Panc1 (cell line): ENCODE results near the gene NCOA5. TPM values are rescaled to one million over a fixed set of nuclear protein-coding genes. Genes with fewer than 3 reads are reported as not detected.

Experiments used
- ATAC-seq: fragments of 200-7000 bp; cut with Tn5 transposase; 2 replicates; pipeline ENCODE4 v1.9.1; 2020; ENCODE audit warnings: mild to moderate bottlenecking, moderate library complexity
- BruUV-seq: library from RNA; stranded (reverse); fragments of 400-500 nt; replicated peaks from 2 replicates; lab custom pipeline; 2021; lab: Mats Ljungman, UMichigan
- CTCF ChIA-PET: fragments of 300-600 bp; sonication (Branson Sonifier 250); formaldehyde crosslinking; loops from one replicate; lab custom pipeline; 2022; ENCODE audit warnings: antibody characterized with exemption; lab: Charles Lee
- POLR2A ChIA-PET: fragments of 300-600 bp; sonication (Branson Sonifier 250); formaldehyde crosslinking; loops from one replicate; lab custom pipeline; 2022; ENCODE audit warnings: antibody characterized with exemption; lab: Charles Lee
- DNase-seq: peaks from one replicate; pipeline ENCODE4 v3.0.0-alpha.2; 2010; ENCODE audit warnings: low read depth, low spot score
- H3K27ac ChIP-seq: 2 replicates; pipeline ENCODE4 v1.5.1; 2011; ENCODE audit warnings: mild to moderate bottlenecking, low read length, inconsistent platforms
- H3K27me3 ChIP-seq: fragments of 200-500 bp; sonication (Bioruptor generic); 2 replicates; pipeline ENCODE4 v1.6.0; 2014; ENCODE audit warnings: low read length, inconsistent platforms; ENCODE audit not compliant: control insufficient read depth, insufficient read depth
- H3K36me3 ChIP-seq: fragments of 200-500 bp; sonication (Bioruptor generic); 2 replicates; pipeline ENCODE4 v1.5.1; 2014; ENCODE audit warnings: inconsistent platforms, mild to moderate bottlenecking, low read length, moderate library complexity; ENCODE audit not compliant: control insufficient read depth, insufficient read depth
- H3K4me1 ChIP-seq: 2 replicates; pipeline ENCODE4 v1.5.1; 2011; ENCODE audit warnings: inconsistent platforms, mild to moderate bottlenecking, low read length, moderate library complexity; ENCODE audit not compliant: control insufficient read depth, insufficient read depth
- H3K4me3 ChIP-seq, 2 experiments: 2 replicates each; pipeline ENCODE4 v1.5.1; 2011 to 2012; ENCODE audit warnings: low read depth in 2 of 2, low read length in 2 of 2, mild to moderate bottlenecking in 2 of 2, inconsistent platforms in 1 of 2, moderate library complexity in 1 of 2
- H3K9me3 ChIP-seq: fragments of 200-500 bp; sonication (Bioruptor generic); 2 replicates; pipeline ENCODE4 v1.5.1; 2014; ENCODE audit warnings: low read depth, mild to moderate bottlenecking, inconsistent platforms, low read length, moderate library complexity; ENCODE audit not compliant: control insufficient read depth, insufficient read depth
- POLR2AphosphoS5 ChIP-seq: IDR thresholded peaks from 2 replicates; pipeline ENCODE4 v1.6.1; 2012; ENCODE audit warnings: mild to moderate bottlenecking, low read depth, low read length, moderate library complexity
- SIN3A ChIP-seq: IDR thresholded peaks from 2 replicates; pipeline ENCODE4 v1.6.1; 2012; ENCODE audit warnings: low read depth, mild to moderate bottlenecking, low read length, moderate library complexity, borderline replicate concordance; ENCODE audit not compliant: insufficient read depth
- TCF7L2 ChIP-seq: IDR thresholded peaks from 2 replicates; pipeline ENCODE4 v1.6.1; 2011; ENCODE audit warnings: mild to moderate bottlenecking, low read depth, low read length, inconsistent platforms
- in situ Hi-C: cut with HindIII; loops from 2 replicates; pipeline ENCODE4 v1.10.0; 2016; ENCODE audit warnings: low sequenced_read_pairs, low pct_unique_long_range_greater_than_20kb
- intact Hi-C: fragments of 100-400 bp; cut with micrococcal nuclease; formaldehyde crosslinking; loops from one replicate; pipeline ENCODE4 v1.10.0; 2022; ENCODE audit not compliant: unreplicated experiment
- total RNA-seq: library from RNA; stranded (reverse); gene quantifications from one replicate; pipeline ENCODE4 v1.2.1, GENCODE V29; 2021; ENCODE audit not compliant: unreplicated experiment
- TF ChIP-seq, protein P1 (sequence below), 2 experiments: IDR thresholded peaks; 2 replicates each; pipeline ENCODE4 v1.6.1; 2011 to 2012; ENCODE audit warnings: low read depth in 2 of 2, control low read depth in 1 of 2, low read length in 1 of 2, mild to moderate bottlenecking in 1 of 2, moderate library complexity in 1 of 2; ENCODE audit not compliant: insufficient read depth in 1 of 2
- TF ChIP-seq, protein P2 (sequence below): fragments of 450-650 bp; IDR thresholded peaks from 2 replicates; pipeline ENCODE4 v1.5.1; 2017; ENCODE audit warnings: mild to moderate bottlenecking

NCOA5 gene
- total RNA-seq, 1 experiment from 2014 or later, result 30.6 TPM

GRCh38 chr20:46028772-46029371, 60.9 kb downstream of the NCOA5 start, which contains the start of gene SLC12A5:
Gene SLC12A5 (plus strand): TSS chr20:46029215. CDS start chr20:46029345, 130 bp downstream.
- Histone ChIP-seq H3K36me3 (no peaks in the 10 kb centered on the region), H3K27me3 (peaks cover 22% of the 10 kb centered on the region), H3K27ac (no peak within 1 kb of the TSS), H3K9me3 (no peaks in the 10 kb centered on the region), H3K4me1 (no peaks in the 10 kb centered on the region; the same call in 1 of the 2 replicates), H3K4me3 (no peak within 1 kb of the TSS)
- no TSS peak for BruUV-seq
- DNase-seq (no peak), ATAC-seq (no peak)
- ChIA-PET CTCF (no interaction called here), POLR2A (no interaction called here)
- in situ Hi-C loops (no loop called here), intact Hi-C loops (no loop called here)
- TF ChIP-seq TCF7L2 (no peak), POLR2AphosphoS5 (no peak), SIN3A (no peak)
- TF ChIP-seq, protein P1, sequence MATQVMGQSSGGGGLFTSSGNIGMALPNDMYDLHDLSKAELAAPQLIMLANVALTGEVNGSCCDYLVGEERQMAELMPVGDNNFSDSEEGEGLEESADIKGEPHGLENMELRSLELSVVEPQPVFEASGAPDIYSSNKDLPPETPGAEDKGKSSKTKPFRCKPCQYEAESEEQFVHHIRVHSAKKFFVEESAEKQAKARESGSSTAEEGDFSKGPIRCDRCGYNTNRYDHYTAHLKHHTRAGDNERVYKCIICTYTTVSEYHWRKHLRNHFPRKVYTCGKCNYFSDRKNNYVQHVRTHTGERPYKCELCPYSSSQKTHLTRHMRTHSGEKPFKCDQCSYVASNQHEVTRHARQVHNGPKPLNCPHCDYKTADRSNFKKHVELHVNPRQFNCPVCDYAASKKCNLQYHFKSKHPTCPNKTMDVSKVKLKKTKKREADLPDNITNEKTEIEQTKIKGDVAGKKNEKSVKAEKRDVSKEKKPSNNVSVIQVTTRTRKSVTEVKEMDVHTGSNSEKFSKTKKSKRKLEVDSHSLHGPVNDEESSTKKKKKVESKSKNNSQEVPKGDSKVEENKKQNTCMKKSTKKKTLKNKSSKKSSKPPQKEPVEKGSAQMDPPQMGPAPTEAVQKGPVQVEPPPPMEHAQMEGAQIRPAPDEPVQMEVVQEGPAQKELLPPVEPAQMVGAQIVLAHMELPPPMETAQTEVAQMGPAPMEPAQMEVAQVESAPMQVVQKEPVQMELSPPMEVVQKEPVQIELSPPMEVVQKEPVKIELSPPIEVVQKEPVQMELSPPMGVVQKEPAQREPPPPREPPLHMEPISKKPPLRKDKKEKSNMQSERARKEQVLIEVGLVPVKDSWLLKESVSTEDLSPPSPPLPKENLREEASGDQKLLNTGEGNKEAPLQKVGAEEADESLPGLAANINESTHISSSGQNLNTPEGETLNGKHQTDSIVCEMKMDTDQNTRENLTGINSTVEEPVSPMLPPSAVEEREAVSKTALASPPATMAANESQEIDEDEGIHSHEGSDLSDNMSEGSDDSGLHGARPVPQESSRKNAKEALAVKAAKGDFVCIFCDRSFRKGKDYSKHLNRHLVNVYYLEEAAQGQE (IDR thresholded peaks at IDR 0.05; ENCODE audit: insufficient read depth in 1 of 2, low read depth in 2 of 2, low read length in 1 of 2), result no peak
- TF ChIP-seq, protein P2, sequence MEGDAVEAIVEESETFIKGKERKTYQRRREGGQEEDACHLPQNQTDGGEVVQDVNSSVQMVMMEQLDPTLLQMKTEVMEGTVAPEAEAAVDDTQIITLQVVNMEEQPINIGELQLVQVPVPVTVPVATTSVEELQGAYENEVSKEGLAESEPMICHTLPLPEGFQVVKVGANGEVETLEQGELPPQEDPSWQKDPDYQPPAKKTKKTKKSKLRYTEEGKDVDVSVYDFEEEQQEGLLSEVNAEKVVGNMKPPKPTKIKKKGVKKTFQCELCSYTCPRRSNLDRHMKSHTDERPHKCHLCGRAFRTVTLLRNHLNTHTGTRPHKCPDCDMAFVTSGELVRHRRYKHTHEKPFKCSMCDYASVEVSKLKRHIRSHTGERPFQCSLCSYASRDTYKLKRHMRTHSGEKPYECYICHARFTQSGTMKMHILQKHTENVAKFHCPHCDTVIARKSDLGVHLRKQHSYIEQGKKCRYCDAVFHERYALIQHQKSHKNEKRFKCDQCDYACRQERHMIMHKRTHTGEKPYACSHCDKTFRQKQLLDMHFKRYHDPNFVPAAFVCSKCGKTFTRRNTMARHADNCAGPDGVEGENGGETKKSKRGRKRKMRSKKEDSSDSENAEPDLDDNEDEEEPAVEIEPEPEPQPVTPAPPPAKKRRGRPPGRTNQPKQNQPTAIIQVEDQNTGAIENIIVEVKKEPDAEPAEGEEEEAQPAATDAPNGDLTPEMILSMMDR, result no peak

- no peak for DNase-seq
- H3K27ac ChIP-seq, result no peak overlapping the region
- H3K36me3 ChIP-seq, result no peaks in the 10 kb centered on the region
- CTCF ChIA-PET, result no interaction called here
- intact Hi-C loops (no loop called here), in situ Hi-C loops (no loop called here)
- no peaks in the 10 kb centered on the region for H3K9me3 ChIP-seq
- BruUV-seq, result no TSS peak
- H3K4me1 ChIP-seq, result no peaks in the 10 kb centered on the region; the same call in 1 of the 2 replicates
- TF ChIP-seq, protein P1 (IDR thresholded peaks at IDR 0.05; ENCODE audit: insufficient read depth in 1 of 2, low read depth in 2 of 2, low read length in 1 of 2), result no peak; a peak in 1 of 4 replicates
- no peak for TF ChIP-seq SIN3A
- no peak for TF ChIP-seq POLR2AphosphoS5
- no peak for TF ChIP-seq TCF7L2
- TF ChIP-seq, protein P2, result no peak
- POLR2A ChIA-PET, result no interaction called here
- ATAC-seq, result no peak
- H3K27me3 ChIP-seq, result peaks cover 21% of the 10 kb centered on the region
- H3K4me3 ChIP-seq, result no peak overlapping the region
Measured at GRCh38 chr20:46028110-46028509, 61.7 kb downstream of the NCOA5 start.
